GM18517 (cell line): Measurements from ENCODE around the gene SEC23IP.

ENCODE experiments used
- ATAC-seq: cut with Tn5 transposase; IDR thresholded peaks from one replicate; pipeline ENCODE4 v1.9.1; 2021; ENCODE audit warnings: mild to moderate bottlenecking, moderate library complexity; ENCODE audit not compliant: unreplicated experiment

Gene SEC23IP

GRCh38 chr10:119932631-119933030, 40.1 kb downstream of the SEC23IP start:
- ATAC-seq, result no peak

GRCh38 chr10:119933179-119933578, 40.6 kb downstream of the SEC23IP start:
- ATAC-seq, result no peak

- no peak for ATAC-seq
These were observed 48.0 kb downstream of the SEC23IP start for GRCh38 chr10:119940487-119940886.

GRCh38 chr10:119942973-119943372, 50.4 kb downstream of the SEC23IP start:
- ATAC-seq, result no peak

GRCh38 chr10:119945805-119946204, 53.3 kb downstream of the SEC23IP start:
- no peak for ATAC-seq

GRCh38 chr10:119947300-119947699, 54.8 kb downstream of the SEC23IP start:
- no peak for ATAC-seq

GRCh38 chr10:119957451-119957850, 64.9 kb downstream of the SEC23IP start:
- ATAC-seq, result no peak

GRCh38 chr10:119962837-119963236, 70.3 kb downstream of the SEC23IP start:
- ATAC-seq, result no peak

- no peak for ATAC-seq
These were observed 74.5 kb downstream of the SEC23IP start for GRCh38 chr10:119967066-119967465.

- no peak for ATAC-seq
These were observed 77.1 kb downstream of the SEC23IP start for GRCh38 chr10:119969609-119970008.

- ATAC-seq, result no peak
These were observed 77.6 kb downstream of the SEC23IP start for GRCh38 chr10:119970107-119970506.

GRCh38 chr10:119970963-119971362, 78.4 kb downstream of the SEC23IP start:
- ATAC-seq, result no peak

- ATAC-seq, result no peak
These were observed 80.8 kb downstream of the SEC23IP start for GRCh38 chr10:119973281-119973680.

- ATAC-seq, result no peak
These were observed 83.9 kb downstream of the SEC23IP start for GRCh38 chr10:119976421-119976820.

GRCh38 chr10:119980956-119981750, 88.6 kb downstream of the SEC23IP start:
- no peak for ATAC-seq

GRCh38 chr10:119981826-119982225, 89.3 kb downstream of the SEC23IP start:
- no peak for ATAC-seq

GRCh38 chr10:119988333-119988732, 95.8 kb downstream of the SEC23IP start:
- no peak for ATAC-seq

- ATAC-seq, result no peak
These were observed 97.4 kb downstream of the SEC23IP start for GRCh38 chr10:119989966-119990365.

- no peak for ATAC-seq
These were observed 98.5 kb downstream of the SEC23IP start for GRCh38 chr10:119991066-119991465.

- ATAC-seq, result no peak
These were observed 99.3 kb downstream of the SEC23IP start for GRCh38 chr10:119991816-119992215.
